NCI-H345 treated with DMSO at 0.1 percent for 48 hours (cell line): ENCODE results near the gene MED22.

Experiments used
- DNase-seq: peaks from one replicate; lab custom pipeline; 2025; ENCODE audit not compliant: unreplicated experiment; lab: John Stamatoyannopoulos, UW

The MED22 gene

GRCh38 chr9:133356391-133357091 lies 8.6 kb upstream of the MED22 start, which contains the start of the genes SURF1 and SURF2:
Gene SURF1 (minus strand): TSS chr9:133356487. CDS start chr9:133356453, 34 bp downstream.
Gene SURF2 (plus strand): TSS chr9:133356550. CDS start chr9:133356593, 43 bp downstream.
- DNase-seq, result peak; percentile 54

GRCh38 chr9:133355881-133356357 lies 8.0 kb upstream of the MED22 start:
- DNase-seq, result no peak

- no peak for DNase-seq
Measured at GRCh38 chr9:133354766-133355165, 6.8 kb upstream of the MED22 start.

GRCh38 chr9:133353548-133353947 lies 5.6 kb upstream of the MED22 start:
- no peak for DNase-seq

GRCh38 chr9:133352635-133353340 lies 4.9 kb upstream of the MED22 start:
- DNase-seq, result no peak

- DNase-seq, result no peak
Measured at GRCh38 chr9:133351908-133352634, 4.1 kb upstream of the MED22 start.

GRCh38 chr9:133351526-133351907 lies 3.6 kb upstream of the MED22 start:
- DNase-seq, result no peak

GRCh38 chr9:133349965-133350616 lies 2.2 kb upstream of the MED22 start:
- no peak for DNase-seq

GRCh38 chr9:133348718-133349573 lies 1.0 kb upstream of the MED22 start:
- no peak for DNase-seq

- DNase-seq, result peak; percentile 11
Measured at GRCh38 chr9:133347515-133347984, 381 bp downstream of the MED22 start.

- no peak for DNase-seq
Measured at GRCh38 chr9:133346021-133346785, 1.7 kb downstream of the MED22 start.

- no peak for DNase-seq
Measured at GRCh38 chr9:133345596-133345995, 2.3 kb downstream of the MED22 start.

- no peak for DNase-seq
Measured at GRCh38 chr9:133344979-133345378, 3.0 kb downstream of the MED22 start.

GRCh38 chr9:133344071-133344470 lies 3.9 kb downstream of the MED22 start:
- DNase-seq, result no peak

GRCh38 chr9:133342570-133342969 lies 5.4 kb downstream of the MED22 start:
- DNase-seq, result no peak

GRCh38 chr9:133342069-133342406 lies 5.9 kb downstream of the MED22 start:
- no peak for DNase-seq

- DNase-seq, result no peak
Measured at GRCh38 chr9:133341369-133342068, 6.4 kb downstream of the MED22 start.

GRCh38 chr9:133340916-133341315 lies 7.0 kb downstream of the MED22 start:
- DNase-seq, result no peak

- DNase-seq, result no peak
Measured at GRCh38 chr9:133340256-133340655, 7.7 kb downstream of the MED22 start.
